Activated gamma-delta T cell treated with anti-CD3 and anti-CD28 coated beads, Interleukin-2, amount 50 U/mL, for 16 hours (primary cell): Measurements from ENCODE around the gene AKAP3.

ENCODE experiments used
- DNase-seq: peaks from one replicate; pipeline ENCODE4 v3.0.0-alpha.2; 2020; ENCODE audit warnings: low read depth

Gene AKAP3

DNA sequence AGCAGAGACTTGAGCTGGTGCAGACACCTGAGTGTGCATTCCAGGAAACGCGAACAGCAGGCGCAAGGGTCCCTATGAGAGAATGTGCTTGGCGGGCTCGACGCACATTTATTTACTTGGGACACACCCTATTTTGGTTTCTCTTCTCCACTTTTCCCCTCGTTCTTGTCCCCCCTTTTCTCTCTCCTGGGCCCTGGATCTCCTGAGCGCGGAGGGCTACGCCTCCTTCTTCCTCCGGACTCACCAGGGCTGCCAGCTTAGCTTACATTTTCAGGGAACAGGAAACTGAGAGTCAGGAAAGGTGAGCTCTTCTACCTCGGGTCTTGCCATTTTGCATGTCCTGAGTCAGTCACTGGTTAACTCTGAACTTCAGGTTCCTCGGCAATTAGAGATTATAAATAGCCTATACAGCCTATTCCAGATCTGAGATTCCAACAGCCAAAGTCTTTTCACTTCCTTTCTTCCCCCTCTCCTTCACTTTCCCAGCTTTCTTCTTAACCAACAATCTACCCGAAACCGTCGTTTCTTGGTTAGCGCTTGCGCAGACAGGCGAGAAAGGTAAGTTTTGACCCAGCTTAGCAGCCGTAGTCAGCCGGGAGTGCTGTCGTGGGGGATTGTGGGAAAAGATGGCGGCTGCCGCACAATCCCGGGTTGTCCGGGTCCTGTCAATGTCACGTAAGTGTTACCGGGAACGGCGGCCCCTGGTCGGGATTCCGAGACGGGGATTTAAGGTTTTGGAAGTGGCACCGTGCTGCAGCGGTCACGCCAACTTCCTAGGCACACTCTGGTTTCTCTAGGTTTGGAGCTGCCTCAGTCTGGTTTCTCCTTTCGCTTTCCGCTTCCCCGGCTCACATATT lies at the start of gene AKAP3, which contains the start of gene NDUFA9:
AKAP3 (minus strand) TSS at position 551 of the 857 bp plus-strand sequence. CDS start 10,855 bp downstream, outside the sequence.
NDUFA9 (plus strand) TSS at position 614 of the 857 bp plus-strand sequence; CDS start at position 627, 13 bp downstream.
- peak; percentile 65 for DNase-seq

DNA sequence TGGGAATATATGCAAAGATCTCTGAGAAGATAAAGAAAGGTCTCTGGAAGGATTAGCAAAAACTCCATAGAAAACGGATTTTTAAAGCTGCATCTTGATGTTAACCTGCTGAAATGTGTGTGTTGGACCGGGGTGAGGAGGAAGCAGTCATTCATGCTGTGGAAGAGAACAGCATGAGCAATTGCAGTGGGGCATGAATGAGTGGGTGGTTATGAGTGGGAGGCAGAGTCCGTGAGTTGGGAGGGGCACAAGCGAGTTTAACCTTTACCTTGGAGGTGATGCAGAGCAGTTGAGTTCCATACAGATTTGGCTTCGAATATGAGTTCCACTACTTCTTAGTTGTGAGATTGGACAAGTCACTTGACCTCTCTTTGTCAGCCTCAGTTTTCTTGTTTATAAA lies 41.9 kb upstream of the AKAP3 start:
- no peak for DNase-seq

DNA sequence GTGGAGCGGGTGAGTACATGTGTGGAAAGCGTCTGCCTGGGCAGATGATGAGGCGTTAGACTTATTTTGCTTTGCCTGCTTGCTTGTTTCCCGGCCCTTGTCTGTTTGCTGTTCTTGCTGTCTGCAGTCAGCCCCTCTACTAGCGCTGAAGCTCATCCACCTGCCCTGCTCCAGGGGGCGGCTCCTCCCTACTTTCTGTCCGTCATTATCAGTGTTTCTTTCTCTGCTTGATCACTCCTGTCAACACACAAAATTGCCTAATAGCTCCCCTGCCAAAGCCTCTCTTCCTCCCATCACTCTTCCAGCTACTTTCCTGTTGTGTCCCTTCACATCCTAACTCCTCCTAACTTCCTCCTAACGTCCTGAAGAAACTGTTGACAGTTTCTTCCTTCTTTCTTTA lies 36.5 kb upstream of the AKAP3 start:
- DNase-seq, result no peak

DNA sequence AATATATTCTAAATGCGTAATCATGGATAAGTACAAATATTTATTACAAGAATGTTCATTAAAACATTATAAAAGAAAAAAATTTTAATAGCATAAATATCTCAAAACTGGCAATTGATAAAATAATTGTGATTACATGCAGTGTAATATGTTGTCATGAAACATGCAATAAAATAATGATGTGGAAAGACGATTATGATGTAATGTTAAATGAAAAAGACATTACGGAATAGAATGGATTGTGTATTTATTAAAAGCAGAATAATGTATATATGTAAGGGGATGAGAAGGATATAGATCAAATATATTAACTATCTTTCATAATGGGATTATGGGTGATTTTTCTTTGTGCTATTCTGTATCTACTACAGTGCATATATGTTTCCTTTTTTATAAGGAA lies 32.9 kb upstream of the AKAP3 start:
- DNase-seq, result no peak

DNA sequence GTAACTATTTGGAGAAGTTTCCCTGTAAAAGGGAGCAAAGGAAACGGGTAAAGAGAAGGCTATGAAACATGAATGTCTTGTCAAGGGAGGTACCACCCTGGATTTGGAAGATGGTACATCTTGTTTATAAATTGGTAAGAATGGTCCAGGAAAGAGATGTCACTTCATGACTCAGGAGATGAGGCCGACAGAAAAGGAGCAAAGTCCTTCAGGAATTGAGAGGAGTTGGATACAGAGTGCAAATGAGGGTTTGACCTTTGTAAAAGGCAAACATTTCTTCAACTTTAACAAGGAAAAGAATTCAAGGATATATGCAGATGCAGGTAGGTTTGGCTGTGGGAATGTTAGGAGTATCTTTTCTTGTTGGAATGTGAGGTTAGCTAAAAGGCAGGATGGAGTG lies 30.9 kb upstream of the AKAP3 start:
- no peak for DNase-seq

DNA sequence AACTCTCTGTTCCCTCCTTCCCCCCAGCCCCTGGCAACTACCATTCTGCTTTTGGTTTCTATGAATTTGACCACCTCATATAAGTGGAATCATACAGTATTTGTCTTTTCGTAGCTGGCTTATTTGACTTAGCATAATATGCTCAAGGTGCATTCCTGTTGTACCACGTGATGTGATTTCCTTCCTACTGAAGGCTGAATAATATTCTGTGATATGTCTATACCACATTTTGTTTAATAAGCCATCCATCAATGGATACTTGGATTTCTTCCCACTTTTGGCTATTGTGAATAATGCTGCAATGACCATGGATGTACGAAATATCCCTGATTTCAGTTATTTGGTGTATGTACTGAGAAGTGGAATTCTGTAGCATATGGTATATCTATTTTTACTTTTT lies 16.4 kb upstream of the AKAP3 start:
- no peak for DNase-seq

DNA sequence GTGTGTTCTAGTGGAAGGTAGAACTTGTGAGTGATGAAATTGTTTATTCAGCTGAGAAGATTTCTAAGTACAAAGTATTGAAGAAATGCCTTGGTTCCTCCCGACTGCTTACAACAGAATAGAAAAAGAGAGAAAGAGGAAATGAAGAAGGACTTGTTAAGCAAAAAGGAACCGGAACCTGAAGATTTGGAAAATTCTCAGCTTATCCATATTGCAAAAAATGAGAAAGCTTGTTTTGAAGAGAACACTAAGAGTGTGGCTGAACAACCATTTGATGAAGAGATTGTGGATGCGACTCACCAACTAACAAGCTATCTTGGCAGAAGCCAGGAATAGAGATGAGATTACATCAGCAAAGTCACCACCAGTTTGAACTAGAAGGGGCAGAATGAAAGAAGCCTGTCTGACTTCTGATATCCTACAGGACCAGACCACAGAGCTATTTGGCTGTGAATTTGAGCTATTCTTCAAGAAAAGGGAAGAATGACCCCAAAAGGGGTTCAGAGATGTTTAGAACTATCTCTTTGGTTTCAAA lies 15.2 kb upstream of the AKAP3 start:
- no peak for DNase-seq

DNA sequence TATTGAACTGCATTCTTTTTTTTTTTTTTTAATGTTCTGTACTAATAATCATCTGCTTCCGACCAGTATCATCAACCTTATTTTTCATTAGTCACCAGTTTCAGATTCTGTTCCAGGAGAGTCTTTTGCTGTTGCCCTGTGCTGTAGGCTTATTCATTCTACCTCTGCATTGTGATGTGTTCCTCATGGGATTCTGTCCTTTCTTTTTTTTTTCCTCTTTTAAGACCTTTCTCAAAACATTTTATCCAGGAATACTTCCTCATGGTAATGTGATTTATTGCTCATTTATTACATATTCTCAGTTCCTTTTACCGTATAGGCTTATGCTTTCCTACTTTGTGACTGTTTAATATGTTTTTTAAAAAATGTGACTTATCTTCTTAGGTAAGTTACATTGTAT lies 4.8 kb upstream of the AKAP3 start:
- no peak for DNase-seq

DNA sequence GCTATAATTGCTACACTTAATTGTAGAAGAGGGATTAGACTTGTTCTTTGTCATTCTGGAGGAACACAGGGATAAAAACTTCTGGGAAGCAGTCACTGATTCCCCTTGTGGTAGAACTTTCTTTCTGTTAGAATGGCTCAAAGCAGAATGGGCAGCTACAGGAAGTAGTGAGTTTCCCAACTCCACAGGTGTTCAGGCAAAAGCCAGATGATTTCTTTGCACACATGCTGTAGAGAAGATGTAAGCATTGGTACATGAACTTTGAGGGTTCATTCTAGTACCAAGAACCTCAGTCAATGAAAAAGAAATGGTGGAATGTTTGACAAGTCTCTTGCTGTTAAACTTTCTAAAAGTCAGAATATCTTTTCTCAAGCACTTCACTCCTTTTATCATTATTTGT lies 4.4 kb upstream of the AKAP3 start:
- no peak for DNase-seq

DNA sequence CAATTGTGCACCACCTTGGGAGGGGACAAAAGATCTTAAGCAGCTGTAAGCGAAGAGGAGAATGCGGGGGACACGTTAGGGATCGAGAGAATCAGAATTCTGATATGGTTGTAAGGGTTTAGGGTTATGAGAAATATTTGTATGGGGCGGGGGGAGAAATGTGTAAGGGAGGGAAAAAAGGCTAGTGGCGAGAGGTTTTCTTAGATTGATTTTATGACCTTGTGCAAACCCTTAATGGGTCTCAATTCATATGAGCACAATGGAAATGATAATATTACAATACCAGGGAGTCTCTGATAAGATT lies 459 bp upstream of the AKAP3 start:
- DNase-seq, result no peak

DNA sequence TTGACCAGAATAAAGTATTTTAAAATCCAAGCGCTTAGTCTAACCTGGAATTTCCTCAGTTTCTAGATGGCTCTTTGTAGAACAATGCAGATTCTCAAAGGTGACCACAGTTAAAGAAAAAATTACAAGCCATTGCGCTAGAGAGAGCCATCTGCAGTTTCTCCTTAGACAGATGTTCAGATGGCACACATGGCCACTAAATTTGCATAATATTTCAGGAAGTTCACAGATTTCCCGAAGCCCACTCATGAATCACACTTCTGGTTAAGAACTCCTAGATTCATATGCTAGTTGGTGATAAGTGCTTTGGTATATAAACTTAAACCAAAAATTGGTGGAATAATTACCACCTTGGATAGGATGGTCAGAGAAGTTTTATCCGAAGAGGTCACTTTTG lies 749 bp downstream of the AKAP3 start:
- DNase-seq, result no peak

DNA sequence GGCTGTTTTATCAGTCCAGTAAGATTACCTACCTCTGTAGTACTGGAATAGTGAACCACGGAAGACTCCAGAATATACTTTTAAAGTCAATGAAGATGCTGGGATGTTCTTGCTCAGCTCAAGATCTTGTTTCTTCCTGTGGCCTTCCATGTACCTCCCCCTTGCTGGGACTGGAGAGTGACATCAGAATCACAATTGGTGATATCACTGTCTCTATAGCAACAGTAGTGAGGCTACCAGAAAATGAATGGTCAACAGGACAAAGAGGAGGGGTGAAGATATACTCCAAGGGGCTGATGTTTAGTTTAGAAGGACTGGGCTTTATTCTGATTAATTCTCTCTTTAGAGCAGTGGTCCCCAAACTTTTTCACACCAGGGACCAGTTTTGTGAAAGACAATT lies 3.8 kb downstream of the AKAP3 start:
- no peak for DNase-seq

DNA sequence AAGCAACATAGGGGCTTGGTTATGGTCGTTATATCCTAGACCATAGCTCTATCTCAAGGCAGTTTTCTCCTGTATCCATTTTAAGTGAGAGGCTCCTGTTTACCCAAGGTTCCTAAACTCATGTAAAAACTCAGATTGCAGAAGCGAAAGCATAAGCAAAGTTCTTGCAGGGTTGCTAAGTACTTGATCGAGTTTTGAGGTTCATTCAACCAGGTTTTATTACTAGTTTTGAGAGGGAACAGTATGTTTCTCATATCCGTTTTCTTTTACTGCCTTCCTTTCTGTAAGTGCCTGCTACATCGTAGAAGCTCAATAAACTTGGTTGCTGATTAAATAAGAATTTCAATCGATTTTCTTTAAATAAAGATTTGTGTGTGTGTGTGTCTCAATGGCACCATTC lies 5.1 kb downstream of the AKAP3 start:
- no peak for DNase-seq

DNA sequence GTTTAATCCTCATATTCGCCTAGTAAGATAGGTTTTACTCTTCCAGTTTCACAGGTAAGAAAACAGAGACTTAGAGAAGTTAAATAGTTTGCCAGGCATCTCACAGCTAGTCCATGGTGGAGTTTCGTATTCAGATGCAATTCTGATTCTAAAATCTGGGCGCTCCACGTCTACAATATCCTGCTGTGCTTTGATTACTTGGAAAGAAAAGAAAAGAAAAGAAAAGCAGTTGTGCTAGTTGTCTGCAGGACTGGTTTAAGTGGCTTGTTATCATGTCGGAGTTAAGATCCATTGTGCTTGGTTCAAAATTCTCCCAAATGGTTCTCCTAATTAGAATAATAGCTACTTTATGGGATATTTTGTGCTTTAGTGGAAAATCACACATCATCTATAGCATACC lies 18.6 kb downstream of the AKAP3 start:
- DNase-seq, result no peak

DNA sequence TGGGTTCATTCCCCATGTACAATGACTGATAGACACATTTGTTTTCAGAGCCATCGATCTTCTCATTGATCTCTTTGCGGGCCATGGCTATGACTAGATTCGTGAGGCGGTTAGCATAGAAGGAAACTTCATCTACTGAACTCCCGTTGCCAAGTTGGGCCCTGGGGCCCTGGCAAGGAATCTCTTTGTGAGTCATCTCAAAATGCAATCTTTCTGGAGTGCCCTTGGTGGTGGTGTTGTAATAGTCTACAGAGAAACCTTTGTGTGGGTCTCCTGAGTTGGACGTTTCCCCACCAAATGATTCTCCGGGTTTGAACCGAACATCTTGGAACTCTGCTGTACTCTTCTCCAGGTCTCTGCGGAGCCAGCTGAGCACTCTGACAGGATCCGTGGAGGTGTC lies 20.4 kb downstream of the AKAP3 start:
- no peak for DNase-seq

DNA sequence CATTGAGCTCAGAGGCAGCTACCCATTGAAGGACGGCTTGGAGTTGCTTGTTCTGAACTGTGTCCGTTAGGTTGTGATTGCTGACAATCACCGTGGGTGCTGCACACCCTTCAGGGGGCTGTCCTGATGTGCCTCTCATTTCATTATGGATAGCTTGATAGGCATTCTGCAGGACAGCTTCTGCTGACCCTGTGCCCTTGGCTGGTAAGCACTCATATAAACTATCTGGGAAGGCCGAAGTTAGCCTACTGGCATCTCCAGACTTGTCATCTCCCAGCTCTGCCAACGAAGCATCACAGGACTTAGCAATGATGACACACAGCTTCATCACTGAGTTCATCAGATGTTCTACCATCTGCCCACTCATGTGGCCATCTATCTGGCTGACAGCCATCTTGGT lies 22.3 kb downstream of the AKAP3 start:
- DNase-seq, result no peak

DNA sequence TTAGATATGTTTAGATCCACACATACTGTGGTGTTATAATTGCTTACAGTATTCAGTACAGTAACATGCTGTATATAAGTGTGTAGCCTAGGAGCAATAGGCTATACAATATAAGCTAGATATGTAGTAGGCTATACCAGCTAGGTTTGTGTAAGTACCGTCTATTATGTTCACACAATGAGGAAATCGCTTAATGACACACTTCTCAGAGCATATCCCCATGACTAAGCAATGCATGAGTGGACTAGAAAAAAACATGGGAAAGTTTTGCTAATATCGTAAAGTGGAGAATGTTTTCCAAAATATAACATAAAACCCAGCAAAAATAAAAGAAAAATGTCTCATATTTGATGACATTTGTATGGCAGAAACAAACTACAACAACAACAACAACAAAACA lies 27.3 kb downstream of the AKAP3 start:
- DNase-seq, result no peak

DNA sequence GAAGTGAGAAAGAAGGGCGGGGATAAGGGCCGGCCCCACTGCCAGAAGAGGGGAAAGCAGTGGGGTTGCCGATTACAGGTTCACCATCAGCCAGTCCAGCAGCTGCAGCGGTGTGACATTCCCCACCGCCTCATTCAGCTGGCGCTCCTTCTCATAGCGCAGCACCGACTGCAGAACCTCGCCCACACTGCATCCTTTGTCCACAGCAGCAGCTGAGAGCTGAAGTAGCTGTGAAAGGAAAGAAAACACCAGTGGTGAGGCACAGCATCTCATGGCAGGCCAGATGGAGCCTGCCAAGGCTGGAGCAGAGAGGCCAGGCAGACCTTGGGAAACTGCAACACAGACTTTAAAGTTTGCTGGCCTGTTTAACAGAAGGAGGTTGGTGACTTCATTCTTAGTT lies 33.2 kb downstream of the AKAP3 start:
- DNase-seq, result no peak

DNA sequence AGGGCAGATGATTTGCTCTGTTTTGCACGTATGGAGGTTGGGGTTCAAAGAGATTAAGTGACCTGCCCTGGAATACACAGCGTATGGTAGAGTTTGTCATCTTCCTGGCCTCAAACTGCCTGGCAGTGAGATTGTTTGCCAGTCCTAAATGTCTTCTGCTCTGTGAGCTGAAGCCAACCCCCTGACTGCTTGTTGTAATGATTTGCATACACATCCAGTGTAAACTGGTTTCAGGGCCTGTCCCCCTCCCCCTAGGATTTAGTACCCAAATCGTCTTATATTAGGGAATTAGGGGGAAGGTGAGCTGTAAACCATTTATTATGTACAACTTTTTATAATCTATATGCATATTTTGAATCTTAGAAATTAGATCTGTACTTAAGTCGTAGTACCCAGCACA lies 38.4 kb downstream of the AKAP3 start:
- DNase-seq, result no peak

DNA sequence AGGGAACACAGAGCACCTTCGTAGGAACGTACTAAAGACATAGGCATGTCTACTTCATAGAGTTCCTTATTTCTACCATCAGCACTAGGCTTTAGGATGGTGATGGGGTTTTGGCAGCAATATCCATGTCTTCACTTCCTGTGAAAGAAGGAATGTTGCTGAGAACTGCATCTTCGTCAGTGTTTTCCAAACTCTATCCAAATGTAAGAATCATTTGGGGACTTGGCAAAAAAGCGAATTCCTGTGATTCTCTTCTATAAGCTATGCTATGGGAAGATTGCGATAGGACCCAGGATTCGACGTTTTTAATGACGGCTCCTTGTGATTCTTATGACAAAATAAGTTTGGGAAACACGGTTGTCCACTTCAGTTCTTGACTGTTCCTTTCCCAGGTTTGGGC lies 39.8 kb downstream of the AKAP3 start:
- no peak for DNase-seq

DNA sequence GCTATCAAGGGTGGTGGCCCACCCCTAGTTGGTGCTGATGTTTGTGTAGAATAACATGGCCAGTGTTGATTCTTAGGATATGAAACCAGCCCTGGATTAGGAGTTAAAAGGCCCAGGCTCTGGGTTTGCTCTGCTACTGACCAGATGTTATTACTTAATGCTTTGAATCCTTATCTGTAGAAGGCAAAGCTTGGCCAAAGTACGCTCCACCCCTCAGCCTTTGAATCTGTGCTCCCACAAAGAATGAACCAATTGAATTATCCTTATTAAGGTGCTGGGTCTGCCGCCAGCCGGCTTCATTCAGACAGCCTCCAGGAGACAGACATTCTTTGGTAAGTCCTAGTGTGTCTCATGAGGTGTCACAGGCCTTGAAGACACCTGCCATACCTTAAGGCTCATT lies 41.8 kb downstream of the AKAP3 start:
- DNase-seq, result no peak

DNA sequence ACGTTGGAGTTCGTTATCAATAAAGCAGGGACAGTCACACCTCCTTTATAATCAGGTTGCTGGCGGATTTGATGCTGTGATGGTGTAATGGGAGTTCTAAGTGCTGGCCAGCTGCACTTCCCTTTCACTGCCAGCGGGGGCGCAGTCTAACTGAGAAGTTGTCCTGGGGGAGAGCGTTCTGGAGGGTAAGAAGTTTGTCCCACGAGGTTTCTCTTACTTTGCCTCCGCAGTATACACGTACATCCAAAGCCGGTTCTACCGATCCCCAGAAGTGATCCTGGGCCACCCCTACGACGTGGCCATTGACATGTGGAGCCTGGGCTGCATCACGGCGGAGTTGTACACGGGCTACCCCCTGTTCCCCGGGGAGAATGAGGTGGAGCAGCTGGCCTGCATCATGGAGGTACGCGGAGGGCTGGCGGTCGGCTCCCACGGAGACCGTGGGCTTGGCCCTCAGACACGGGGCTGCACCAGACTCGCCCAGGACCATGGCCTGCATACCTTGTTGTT lies 44.1 kb downstream of the AKAP3 start:
- peak; percentile 64 for DNase-seq

DNA sequence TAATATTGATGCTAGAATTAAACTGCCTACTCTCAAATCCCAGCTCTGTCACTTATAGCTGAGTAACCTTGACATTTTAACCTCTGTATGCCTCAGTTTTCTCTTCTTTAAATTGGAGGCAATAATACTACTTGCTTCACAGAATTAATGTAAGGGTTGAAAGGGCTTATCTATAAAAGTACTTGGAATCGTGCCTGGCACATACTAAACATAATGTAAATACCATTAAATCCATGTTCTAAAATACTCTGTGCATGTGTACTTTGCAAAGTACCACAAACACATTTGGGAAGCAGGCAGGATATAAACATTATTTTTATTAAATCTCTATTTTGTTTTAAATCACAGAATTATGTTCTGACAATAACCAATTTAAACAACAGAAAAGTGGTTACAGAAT lies 44.9 kb downstream of the AKAP3 start:
- no peak for DNase-seq

DNA sequence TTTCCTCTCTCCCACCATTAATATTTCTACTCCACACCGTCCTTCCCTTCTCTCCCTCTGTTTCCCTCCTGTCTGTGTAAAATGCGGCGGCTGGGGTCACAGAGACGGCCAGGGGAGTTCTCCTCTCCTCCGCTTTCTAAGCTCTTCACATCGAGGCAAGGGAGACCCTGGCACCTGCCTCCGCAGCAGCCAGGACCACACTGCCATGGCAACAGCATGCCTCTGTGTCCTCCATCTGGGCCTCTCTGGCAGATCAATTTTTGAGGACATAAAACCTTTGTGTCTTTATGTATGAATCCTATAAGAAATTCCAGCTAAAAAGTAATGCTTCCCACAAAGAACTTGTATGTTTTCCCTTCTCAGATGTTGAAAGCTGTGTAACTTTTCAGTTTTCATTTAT lies 45.4 kb downstream of the AKAP3 start:
- DNase-seq, result no peak
